ENCODE data around the gene TMBIM6. TPM values are rescaled to one million over a fixed set of nuclear protein-coding genes. Genes with fewer than 3 reads are reported as not detected.

The TMBIM6 gene
- total RNA-seq, 2 donors from 2014 or later: 755 to 785 TPM

- no peak for DNase-seq
Observed at GRCh38 chr12:49790741-49791555, 49.6 kb downstream of the TMBIM6 start.

DNA sequence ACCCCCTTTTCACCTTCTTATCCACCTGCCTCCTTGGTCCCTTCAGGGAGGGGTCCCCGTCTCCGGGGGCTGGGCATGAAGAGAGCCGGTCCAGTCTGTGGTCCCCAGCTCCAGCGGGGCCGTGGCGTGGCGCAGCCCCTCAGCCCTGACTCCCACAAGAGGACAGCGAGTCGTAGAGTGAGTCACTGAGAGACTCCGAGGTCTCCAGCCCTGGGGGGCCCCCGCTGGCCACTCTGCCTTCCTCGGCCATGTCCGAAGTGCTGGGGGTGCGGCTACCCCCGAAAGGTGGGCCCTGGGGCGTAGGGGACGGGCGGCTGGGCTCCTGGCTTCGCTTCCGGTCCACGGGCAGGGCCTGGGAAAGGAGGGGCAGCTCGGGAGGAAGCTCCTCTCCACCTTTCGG, 50.3 kb downstream of the TMBIM6 start:
- ATAC-seq (replicated peaks in 1 of 2) (no peak), DNase-seq (no peak)
- no peaks in the 10 kb centered on the region for H3K4me1 Mint-ChIP-seq (ENCODE audit: low read depth)
- H3K4me3 Mint-ChIP-seq: no peak overlapping the region
- no peaks in the 10 kb centered on the region for H3K36me3 Mint-ChIP-seq (ENCODE audit: insufficient read depth in 2 of 2)
- no peaks in the 10 kb centered on the region for H3K27me3 Mint-ChIP-seq (ENCODE audit: low read depth)
- H3K27ac Mint-ChIP-seq: no peak overlapping the region
- H3K9me3 Mint-ChIP-seq: peaks cover 0 to 3% of the 10 kb centered on the region in 2 donors

More at GRCh38 chr12:49790741-49791555, 49.6 kb downstream of the TMBIM6 start:
- H3K9me3 Mint-ChIP-seq: peaks cover 0 to 3% of the 10 kb centered on the region in 2 donors
- H3K27me3 Mint-ChIP-seq (ENCODE audit: low read depth): no peaks in the 10 kb centered on the region
- ATAC-seq (replicated peaks in 1 of 2): no peak
- no peak overlapping the region for H3K27ac Mint-ChIP-seq
- H3K36me3 Mint-ChIP-seq (ENCODE audit: insufficient read depth in 2 of 2): no peaks in the 10 kb centered on the region
- no peaks in the 10 kb centered on the region for H3K4me1 Mint-ChIP-seq (ENCODE audit: low read depth)
- H3K4me3 Mint-ChIP-seq: no peak overlapping the region

DNA sequence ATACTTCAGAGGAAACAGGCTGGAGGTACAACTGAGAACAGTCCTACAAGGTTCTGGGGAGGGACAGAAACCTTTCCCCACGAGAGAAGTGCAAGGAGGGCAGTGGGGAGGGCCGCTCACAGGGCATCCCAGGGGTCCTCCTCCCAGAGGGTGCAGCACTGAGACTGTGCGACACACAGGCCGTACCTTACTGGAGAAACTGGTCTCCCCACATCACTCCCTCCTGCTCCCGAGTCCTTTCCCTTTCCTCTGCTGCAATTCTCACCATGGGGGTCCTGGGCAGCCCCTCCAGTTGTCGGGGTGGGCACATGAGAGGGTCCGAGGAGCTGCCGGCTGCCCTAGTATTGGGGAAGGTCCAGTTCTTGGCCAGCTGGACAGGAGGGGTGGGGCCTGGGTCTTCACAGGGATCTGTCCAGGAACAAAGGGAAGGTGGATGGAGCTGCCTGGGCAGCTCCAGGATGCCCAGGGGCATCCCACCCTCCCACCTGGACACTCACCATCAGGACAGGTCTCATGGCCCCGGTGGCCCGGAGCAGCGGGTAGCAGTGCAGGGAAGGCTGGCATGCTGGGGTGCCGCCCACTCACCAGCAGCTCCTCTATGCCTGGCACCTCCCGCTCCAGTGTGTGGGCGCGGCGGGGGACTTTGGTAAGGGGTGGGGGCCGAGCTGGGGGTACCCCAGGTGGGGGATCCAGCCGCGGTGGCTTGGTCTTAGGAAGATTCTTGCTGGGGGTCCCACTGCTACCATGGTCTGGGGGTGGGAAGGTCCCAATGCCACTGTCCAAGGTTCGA, 51.0 kb downstream of the TMBIM6 start:
- DNase-seq (no peak), ATAC-seq (replicated peaks in 1 of 2) (no peak)
- no peaks in the 10 kb centered on the region for H3K27me3 Mint-ChIP-seq (ENCODE audit: low read depth)
- no peaks in the 10 kb centered on the region for H3K36me3 Mint-ChIP-seq (ENCODE audit: insufficient read depth in 2 of 2)
- H3K27ac Mint-ChIP-seq: no peak overlapping the region
- H3K4me1 Mint-ChIP-seq (ENCODE audit: low read depth): no peaks in the 10 kb centered on the region
- H3K9me3 Mint-ChIP-seq: peaks cover 0 to 3% of the 10 kb centered on the region in 2 donors
- no peak overlapping the region for H3K4me3 Mint-ChIP-seq

- no peak for ATAC-seq (replicated peaks in 1 of 2)
- no peaks in the 10 kb centered on the region for H3K27me3 Mint-ChIP-seq (ENCODE audit: low read depth)
- no peak overlapping the region for H3K4me3 Mint-ChIP-seq
- no peak overlapping the region for H3K27ac Mint-ChIP-seq
- no peaks in the 10 kb centered on the region for H3K9me3 Mint-ChIP-seq
- H3K4me1 Mint-ChIP-seq (ENCODE audit: low read depth): no peaks in the 10 kb centered on the region
- no peaks in the 10 kb centered on the region for H3K36me3 Mint-ChIP-seq (ENCODE audit: insufficient read depth in 2 of 2)
- DNase-seq: no peak
Observed at GRCh38 chr12:49792976-49793580, 51.7 kb downstream of the TMBIM6 start.

DNA sequence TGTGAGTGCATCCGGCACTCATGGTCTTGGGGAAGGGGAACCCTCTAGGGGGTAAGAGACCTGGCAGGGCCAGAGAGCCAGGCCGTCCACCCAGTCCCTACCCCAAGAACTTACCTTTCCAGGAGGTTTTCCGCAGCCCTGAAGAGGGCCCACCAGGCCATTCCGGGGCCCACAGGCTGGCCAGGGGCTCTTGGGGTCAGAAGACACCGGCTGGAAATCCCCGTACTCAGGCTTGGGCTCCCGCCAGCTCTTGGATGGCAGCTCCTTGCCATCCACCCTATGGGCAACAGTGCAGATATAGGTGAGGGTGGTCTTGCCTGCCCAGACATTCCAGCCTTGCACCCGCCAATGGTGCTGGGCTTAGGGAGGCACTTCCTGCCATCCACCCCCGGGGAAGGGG, 52.3 kb downstream of the TMBIM6 start:
- H3K9me3 Mint-ChIP-seq: no peaks in the 10 kb centered on the region
- DNase-seq (no peak), ATAC-seq (replicated peaks in 1 of 2) (no peak)
- H3K4me3 Mint-ChIP-seq: no peak overlapping the region
- no peaks in the 10 kb centered on the region for H3K4me1 Mint-ChIP-seq (ENCODE audit: low read depth)
- H3K36me3 Mint-ChIP-seq (ENCODE audit: insufficient read depth in 2 of 2): no peaks in the 10 kb centered on the region
- H3K27me3 Mint-ChIP-seq (ENCODE audit: low read depth): no peaks in the 10 kb centered on the region
- H3K27ac Mint-ChIP-seq: no peak overlapping the region

DNA sequence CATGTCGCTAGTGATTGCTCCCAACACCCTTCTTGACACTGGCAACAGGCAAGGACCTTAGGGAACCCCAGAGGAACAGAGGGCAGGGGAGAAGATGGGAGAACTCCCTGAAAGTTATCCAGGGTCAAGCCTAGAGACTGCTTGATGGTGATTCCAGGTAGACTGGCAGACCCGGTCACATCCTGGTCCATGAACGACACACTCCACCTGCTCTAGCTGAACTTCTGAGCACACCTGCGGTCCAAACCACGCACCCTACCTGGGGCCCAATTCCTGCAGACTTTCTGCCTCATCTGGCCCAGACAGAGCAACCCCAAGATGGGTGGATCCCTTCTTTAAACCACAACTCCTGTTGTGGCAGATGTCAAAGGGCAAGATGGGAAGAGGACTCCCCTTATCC, 52.7 kb downstream of the TMBIM6 start:
- DNase-seq (no peak), ATAC-seq (replicated peaks in 1 of 2) (no peak)
- H3K27me3 Mint-ChIP-seq (ENCODE audit: low read depth): no peaks in the 10 kb centered on the region
- H3K9me3 Mint-ChIP-seq: no peaks in the 10 kb centered on the region
- H3K4me3 Mint-ChIP-seq: no peak overlapping the region
- H3K36me3 Mint-ChIP-seq (ENCODE audit: insufficient read depth in 2 of 2): no peaks in the 10 kb centered on the region
- no peaks in the 10 kb centered on the region for H3K4me1 Mint-ChIP-seq (ENCODE audit: low read depth)
- no peak overlapping the region for H3K27ac Mint-ChIP-seq

DNA sequence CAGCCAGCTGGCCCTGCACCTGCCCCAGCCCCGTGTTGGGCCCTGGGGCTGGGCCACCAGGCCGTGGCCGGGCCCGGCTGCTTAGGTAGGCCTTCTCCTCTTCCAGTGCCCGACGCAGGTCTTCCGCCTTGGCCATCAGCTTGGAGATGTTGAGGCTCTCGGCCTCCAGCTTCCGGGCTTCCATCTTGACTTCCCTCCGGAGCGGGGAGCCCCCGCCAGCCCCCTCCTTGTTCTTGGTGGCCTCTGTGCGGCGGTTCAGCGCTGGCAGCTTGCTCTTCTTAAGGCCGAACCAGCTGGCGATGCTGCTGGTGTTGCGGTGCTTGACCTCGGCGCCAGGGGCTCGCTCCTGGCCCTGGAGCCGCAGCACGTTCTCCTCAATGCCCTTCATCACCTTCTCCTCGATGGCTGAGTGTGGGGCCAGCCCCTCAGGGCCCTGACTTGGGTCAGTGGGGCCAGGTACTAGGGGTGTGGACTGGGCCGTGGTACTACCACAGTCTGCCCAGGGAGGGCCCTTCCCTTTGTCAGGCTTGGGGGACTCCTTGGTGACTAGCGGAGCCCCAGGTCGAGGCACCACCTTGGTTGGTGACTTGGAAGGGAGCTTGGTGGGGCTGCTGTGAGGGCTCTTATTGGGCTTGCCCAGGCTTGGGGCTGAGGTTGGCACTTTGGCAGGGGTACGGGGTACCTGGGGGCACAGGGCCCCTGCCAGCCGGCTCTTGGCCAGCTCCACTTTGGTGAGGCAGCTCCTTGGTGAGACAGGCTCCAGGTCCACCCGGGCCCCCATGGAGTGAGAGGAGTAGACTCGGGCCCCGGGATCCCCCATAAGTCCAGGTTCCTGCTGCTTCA, 53.7 kb downstream of the TMBIM6 start:
- H3K9me3 Mint-ChIP-seq: no peaks in the 10 kb centered on the region
- DNase-seq (no peak), ATAC-seq (replicated peaks in 1 of 2) (no peak)
- H3K27me3 Mint-ChIP-seq (ENCODE audit: low read depth): no peaks in the 10 kb centered on the region
- no peak overlapping the region for H3K27ac Mint-ChIP-seq
- no peaks in the 10 kb centered on the region for H3K4me1 Mint-ChIP-seq (ENCODE audit: low read depth)
- no peak overlapping the region for H3K4me3 Mint-ChIP-seq
- no peaks in the 10 kb centered on the region for H3K36me3 Mint-ChIP-seq (ENCODE audit: insufficient read depth in 2 of 2)

- Mint-ChIP-seq H3K27me3 (ENCODE audit: low read depth) (no peaks in the 10 kb centered on the region), H3K36me3 (ENCODE audit: insufficient read depth in 2 of 2) (no peaks in the 10 kb centered on the region), H3K4me1 (ENCODE audit: low read depth) (no peaks in the 10 kb centered on the region), H3K9me3 (no peaks in the 10 kb centered on the region), H3K27ac (no peak overlapping the region), H3K4me3 (no peak overlapping the region)
- DNase-seq (no peak), ATAC-seq (replicated peaks in 1 of 2) (no peak)
Observed at GRCh38 chr12:49795654-49796105, 54.3 kb downstream of the TMBIM6 start.

- Mint-ChIP-seq H3K27ac (no peak overlapping the region), H3K4me1 (ENCODE audit: low read depth) (no peaks in the 10 kb centered on the region), H3K27me3 (ENCODE audit: low read depth) (no peaks in the 10 kb centered on the region), H3K9me3 (no peaks in the 10 kb centered on the region), H3K36me3 (ENCODE audit: insufficient read depth in 2 of 2) (no peaks in the 10 kb centered on the region), H3K4me3 (no peak overlapping the region)
- DNase-seq (no peak), ATAC-seq (replicated peaks in 1 of 2) (no peak)
Observed at GRCh38 chr12:49796155-49796554, 54.8 kb downstream of the TMBIM6 start.

DNA sequence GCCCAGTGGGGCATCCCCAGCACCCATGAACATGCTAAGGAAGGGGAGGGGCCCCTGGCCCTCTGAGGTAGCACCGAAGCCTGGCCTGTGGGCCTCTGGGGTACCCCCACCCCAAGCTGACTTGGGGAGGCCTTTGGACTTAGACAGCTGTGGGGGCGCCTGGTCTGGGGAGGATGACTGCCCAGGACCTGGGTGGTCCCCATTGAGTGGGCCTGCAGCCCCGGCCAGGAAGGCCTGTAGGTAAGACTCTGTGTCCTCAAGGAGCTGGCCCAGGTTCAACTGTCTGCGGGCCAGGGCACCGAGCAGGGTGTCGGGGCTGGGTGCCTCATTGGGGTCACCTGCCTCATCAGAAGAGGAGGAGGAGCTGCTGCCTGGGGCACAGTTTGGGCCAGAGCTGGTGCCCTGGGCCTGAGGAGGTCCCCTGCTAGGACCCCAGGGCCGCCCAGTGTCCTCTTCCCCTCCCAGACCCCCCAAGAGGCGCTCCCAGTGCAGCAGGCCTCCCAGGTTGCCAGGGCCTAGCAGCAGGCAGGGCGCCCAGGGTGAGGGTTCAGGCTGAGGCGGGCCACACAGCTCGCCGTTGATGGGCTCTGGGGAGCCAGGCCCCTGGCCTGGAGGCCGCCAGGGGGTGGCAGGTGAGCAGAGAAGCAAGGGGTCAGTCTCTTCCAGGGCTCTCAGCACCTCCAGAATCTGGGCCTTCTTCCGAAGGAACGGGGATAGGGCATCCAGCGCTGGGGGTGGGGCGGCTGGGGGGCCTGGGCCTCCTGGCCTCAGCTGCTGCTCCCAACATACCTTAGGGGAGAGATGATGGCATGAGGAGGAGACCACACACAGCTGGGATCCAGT, 55.5 kb downstream of the TMBIM6 start:
- H3K4me1 Mint-ChIP-seq (ENCODE audit: low read depth): no peaks in the 10 kb centered on the region
- no peak overlapping the region for H3K4me3 Mint-ChIP-seq
- ATAC-seq (replicated peaks in 1 of 2): no peak
- DNase-seq: no peak
- no peak overlapping the region for H3K27ac Mint-ChIP-seq
- no peaks in the 10 kb centered on the region for H3K27me3 Mint-ChIP-seq (ENCODE audit: low read depth)
- no peaks in the 10 kb centered on the region for H3K36me3 Mint-ChIP-seq (ENCODE audit: insufficient read depth in 2 of 2)
- H3K9me3 Mint-ChIP-seq: no peaks in the 10 kb centered on the region

DNA sequence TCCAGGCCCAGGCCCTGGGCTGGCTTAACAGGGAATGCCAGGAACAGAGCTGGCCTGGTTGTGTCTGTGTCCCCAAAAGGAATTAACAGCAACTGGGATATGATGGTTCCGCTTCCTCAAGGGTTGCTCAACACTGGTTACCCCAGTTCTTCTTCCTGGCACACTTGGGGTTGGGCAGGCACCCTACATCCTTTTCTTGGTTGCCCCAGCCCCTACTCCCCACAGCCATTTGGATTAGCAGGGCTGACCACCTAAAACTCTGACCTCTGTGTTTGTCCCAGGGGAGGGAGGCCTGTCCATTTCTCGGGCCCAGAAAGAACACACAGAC, 56.1 kb downstream of the TMBIM6 start:
- no peak overlapping the region for H3K4me3 Mint-ChIP-seq
- H3K36me3 Mint-ChIP-seq (ENCODE audit: insufficient read depth in 2 of 2): no peaks in the 10 kb centered on the region
- H3K27ac Mint-ChIP-seq: no peak overlapping the region
- H3K9me3 Mint-ChIP-seq: no peaks in the 10 kb centered on the region
- no peaks in the 10 kb centered on the region for H3K4me1 Mint-ChIP-seq (ENCODE audit: low read depth)
- ATAC-seq (replicated peaks in 1 of 2) (no peak), DNase-seq (no peak)
- H3K27me3 Mint-ChIP-seq (ENCODE audit: low read depth): no peaks in the 10 kb centered on the region

DNA sequence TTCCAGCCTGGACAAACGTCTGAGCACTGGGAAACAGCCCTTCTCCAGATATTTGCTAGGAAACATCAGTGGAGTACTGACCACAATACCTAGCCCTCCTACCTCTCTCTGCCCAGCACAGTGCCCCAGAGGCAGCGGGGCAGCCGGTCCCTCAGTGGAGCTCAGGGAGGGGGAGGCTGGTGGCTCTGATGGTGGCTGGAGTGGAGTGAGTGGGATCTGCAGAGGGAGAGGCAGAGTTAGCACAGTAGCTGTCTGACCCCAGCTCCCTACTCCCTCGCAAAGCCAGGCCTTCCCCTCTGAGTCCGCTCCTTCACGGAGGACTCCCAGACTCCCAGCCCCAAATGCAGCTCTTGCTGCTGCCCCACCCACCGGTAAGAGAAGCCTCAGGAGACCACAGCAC, 56.9 kb downstream of the TMBIM6 start:
- Mint-ChIP-seq H3K4me3 (no peak overlapping the region), H3K4me1 (ENCODE audit: low read depth) (no peaks in the 10 kb centered on the region), H3K27me3 (ENCODE audit: low read depth) (no peaks in the 10 kb centered on the region), H3K36me3 (ENCODE audit: insufficient read depth in 2 of 2) (no peaks in the 10 kb centered on the region), H3K27ac (no peak overlapping the region), H3K9me3 (no peaks in the 10 kb centered on the region)
- ATAC-seq (replicated peaks in 1 of 2) (no peak), DNase-seq (no peak)

Data from activated T-cell treated with anti-CD3 and anti-CD28 coated beads, Interleukin-2, amount 50 U/mL, for 72 hours (primary cell).